ENCODE results near the gene SAP30L. TPM values are rescaled to one million over a fixed set of nuclear protein-coding genes. Genes with fewer than 3 reads are reported as not detected.
A peak's percentile ranks its signal among the peaks of the same experiment; 100 is the strongest.

Gene SAP30L
- total and polyA plus RNA-seq, 7 donors, result 17.8 to 51.7 (median 36.0) TPM

DNA sequence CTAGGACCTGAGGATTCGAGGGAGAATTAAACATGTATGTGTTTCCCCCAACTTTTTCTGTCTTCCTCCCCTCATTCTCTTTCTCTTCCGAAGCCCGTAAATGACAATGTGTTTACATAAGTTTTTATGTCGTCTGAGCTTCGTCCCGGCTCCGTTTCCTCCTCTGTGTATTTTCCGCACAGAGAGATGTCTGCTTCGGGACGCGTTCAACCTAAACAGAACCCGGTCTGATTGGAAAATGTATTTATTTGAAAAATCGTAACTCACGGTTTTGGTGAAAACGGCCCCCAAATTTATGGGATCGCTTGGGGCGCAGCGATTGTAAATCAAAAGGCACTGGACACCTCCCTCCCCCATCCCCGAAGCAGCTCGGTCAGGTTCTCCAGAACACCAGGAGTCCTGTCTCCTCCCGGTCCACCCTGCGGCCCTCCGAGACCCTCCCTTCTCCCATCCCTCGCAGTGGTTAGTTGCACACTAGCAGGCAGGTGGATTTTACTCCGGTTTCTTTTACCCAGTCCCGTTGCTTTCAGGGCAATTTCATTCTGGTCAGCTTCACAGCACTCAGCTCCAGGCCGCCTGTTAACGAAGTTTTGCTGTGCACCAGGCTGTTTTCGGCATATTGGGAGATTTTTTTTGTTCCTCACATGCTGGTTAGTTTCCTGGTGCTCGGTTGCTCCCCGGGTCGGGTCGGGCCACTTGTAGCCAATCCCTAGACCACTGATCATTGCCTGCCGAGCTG lies 38.0 kb downstream of the SAP30L start:
- H3K4me3 ChIP-seq, result peak overlapping the region in 3 of 4 donors; percentile 5 to 33 (median 31)
- H3K4me1 ChIP-seq, result peaks cover 0 to 83% (median 77%) of the 10 kb centered on the region in 4 donors
- H3K9me3 ChIP-seq, result no peaks in the 10 kb centered on the region
- TF ChIP-seq POLR2AphosphoS5 (IDR thresholded peaks at IDR 0.05) (peak; percentile 6 to 65 (median 53)), EP300 (IDR thresholded peaks at IDR 0.05) (no peak)
- H3K27ac ChIP-seq, result peak overlapping the region in 3 of 4 donors; percentile 91 to 96 (median 94)
- no peaks in the 10 kb centered on the region for H3K36me3 ChIP-seq
- intact Hi-C loops (cut with DNase I), result loop anchor here (2.0 kb wide), 1 partner anchor 13 kb away; no protein-coding TSS in a partner anchor
- 3 to 5% methylated on average over 34 of the region's 34 CpGs for WGBS, 2 donors
- H3K27me3 ChIP-seq, result peaks cover 0 to 51% (median 4%) of the 10 kb centered on the region in 3 donors
- DNase-seq, result no peak

GRCh38 chr5:154484393-154485095 lies 38.7 kb downstream of the SAP30L start:
- TF ChIP-seq POLR2A (IDR thresholded peaks at IDR 0.05) (no peak), POLR2AphosphoS5 (IDR thresholded peaks at IDR 0.05) (no peak), EP300 (IDR thresholded peaks at IDR 0.05) (no peak)
- DNase-seq, result no peak
- Histone ChIP-seq H3K9me3 (no peaks in the 10 kb centered on the region), H3K36me3 (no peaks in the 10 kb centered on the region), H3K27me3 (peaks cover 0 to 49% (median 4%) of the 10 kb centered on the region in 3 donors), H3K27ac (peak overlapping the region in 3 of 4 donors; percentile 91 to 96 (median 94)), H3K4me1 (peaks cover 0 to 75% (median 70%) of the 10 kb centered on the region in 4 donors), H3K4me3 (peak overlapping the region in 3 of 4 donors; percentile 5 to 33 (median 31))
- WGBS, 2 donors, result 13 to 17% methylated on average over 15 of the region's 15 CpGs
- intact Hi-C loops (cut with DNase I), result loop anchor here (2.0 kb wide), 1 partner anchor 14 kb away; no protein-coding TSS in a partner anchor

DNA sequence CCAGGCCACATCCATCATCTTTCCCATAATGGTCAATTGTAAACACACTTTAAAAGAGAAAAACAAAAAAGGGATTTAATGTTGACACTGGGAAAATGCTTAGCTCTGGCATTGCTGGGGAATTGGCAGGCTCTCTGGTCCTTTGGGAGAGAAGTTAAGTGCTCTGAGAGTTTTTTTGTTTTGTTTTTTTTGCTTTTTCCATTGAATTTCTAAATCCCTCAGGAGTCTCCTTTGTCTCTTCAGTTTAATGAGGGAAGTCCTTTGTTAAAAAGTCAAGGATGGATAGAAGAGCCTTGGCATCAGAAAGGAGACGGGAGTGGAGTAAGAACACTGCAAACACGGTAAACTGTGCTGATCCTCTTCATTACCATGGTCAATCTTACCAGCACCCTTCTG lies 39.3 kb downstream of the SAP30L start:
- H3K4me1 ChIP-seq, result peaks cover 0 to 70% (median 64%) of the 10 kb centered on the region in 4 donors
- no peak for DNase-seq
- peak overlapping the region in 3 of 4 donors; percentile 91 to 96 (median 94) for H3K27ac ChIP-seq
- TF ChIP-seq EP300 (IDR thresholded peaks at IDR 0.05) (no peak), POLR2AphosphoS5 (IDR thresholded peaks at IDR 0.05) (no peak), POLR2A (IDR thresholded peaks at IDR 0.05) (no peak)
- TF ChIP-seq, protein P1, sequence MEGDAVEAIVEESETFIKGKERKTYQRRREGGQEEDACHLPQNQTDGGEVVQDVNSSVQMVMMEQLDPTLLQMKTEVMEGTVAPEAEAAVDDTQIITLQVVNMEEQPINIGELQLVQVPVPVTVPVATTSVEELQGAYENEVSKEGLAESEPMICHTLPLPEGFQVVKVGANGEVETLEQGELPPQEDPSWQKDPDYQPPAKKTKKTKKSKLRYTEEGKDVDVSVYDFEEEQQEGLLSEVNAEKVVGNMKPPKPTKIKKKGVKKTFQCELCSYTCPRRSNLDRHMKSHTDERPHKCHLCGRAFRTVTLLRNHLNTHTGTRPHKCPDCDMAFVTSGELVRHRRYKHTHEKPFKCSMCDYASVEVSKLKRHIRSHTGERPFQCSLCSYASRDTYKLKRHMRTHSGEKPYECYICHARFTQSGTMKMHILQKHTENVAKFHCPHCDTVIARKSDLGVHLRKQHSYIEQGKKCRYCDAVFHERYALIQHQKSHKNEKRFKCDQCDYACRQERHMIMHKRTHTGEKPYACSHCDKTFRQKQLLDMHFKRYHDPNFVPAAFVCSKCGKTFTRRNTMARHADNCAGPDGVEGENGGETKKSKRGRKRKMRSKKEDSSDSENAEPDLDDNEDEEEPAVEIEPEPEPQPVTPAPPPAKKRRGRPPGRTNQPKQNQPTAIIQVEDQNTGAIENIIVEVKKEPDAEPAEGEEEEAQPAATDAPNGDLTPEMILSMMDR (IDR thresholded peaks at IDR 0.05), result no peak
- peak overlapping the region in 1 of 4 donors; percentile 33 for H3K4me3 ChIP-seq
- intact Hi-C loops (cut with DNase I), result loop anchor here (2.0 kb wide), 1 partner anchor 14 kb away; no protein-coding TSS in a partner anchor
- H3K27me3 ChIP-seq, result peaks cover 0 to 46% (median 4%) of the 10 kb centered on the region in 3 donors
- H3K9me3 ChIP-seq, result no peaks in the 10 kb centered on the region
- WGBS, 2 donors, result 13 to 17% methylated on average over 2 of the region's 2 CpGs
- no peaks in the 10 kb centered on the region for H3K36me3 ChIP-seq

- 30 to 47% methylated on average over 6 of the region's 6 CpGs for WGBS, 2 donors
- peaks cover 0 to 41% (median 4%) of the 10 kb centered on the region in 3 donors for H3K27me3 ChIP-seq
- intact Hi-C loops (cut with DNase I), result loop anchor here (2.0 kb wide), 1 partner anchor 15 kb away; no protein-coding TSS in a partner anchor
These were observed 40.1 kb downstream of the SAP30L start for GRCh38 chr5:154485850-154486426.

GRCh38 chr5:154486427-154486866 lies 40.6 kb downstream of the SAP30L start:
- intact Hi-C loops (cut with DNase I), result no loop called here
- H3K4me3 ChIP-seq, result no peak overlapping the region
- DNase-seq, result peak; percentile 90
- peaks cover 0 to 56% (median 52%) of the 10 kb centered on the region in 4 donors for H3K4me1 ChIP-seq
- H3K27me3 ChIP-seq, result peaks cover 0 to 41% (median 4%) of the 10 kb centered on the region in 3 donors
- TF ChIP-seq POLR2A (IDR thresholded peaks at IDR 0.05), result no peak
- peak; percentile 79 to 91 (median 88) for TF ChIP-seq POLR2AphosphoS5 (IDR thresholded peaks at IDR 0.05)
- TF ChIP-seq EP300 (IDR thresholded peaks at IDR 0.05), result peak; percentile 52 to 70 (median 54)
- TF ChIP-seq, protein P1 (IDR thresholded peaks at IDR 0.05), result no peak
- no peaks in the 10 kb centered on the region for H3K9me3 ChIP-seq
- peak overlapping the region in 3 of 4 donors; percentile 91 to 96 (median 94) for H3K27ac ChIP-seq
- WGBS, 2 donors, result 16 to 41% methylated on average over 4 of the region's 4 CpGs
- no peaks in the 10 kb centered on the region for H3K36me3 ChIP-seq

More at GRCh38 chr5:154485850-154486426, 40.1 kb downstream of the SAP30L start:
- H3K36me3 ChIP-seq, result no peaks in the 10 kb centered on the region
- no peak overlapping the region for H3K4me3 ChIP-seq
- no peaks in the 10 kb centered on the region for H3K9me3 ChIP-seq
- peaks cover 0 to 61% (median 57%) of the 10 kb centered on the region in 4 donors for H3K4me1 ChIP-seq
- TF ChIP-seq, protein P1 (IDR thresholded peaks at IDR 0.05), result no peak
- TF ChIP-seq POLR2AphosphoS5 (IDR thresholded peaks at IDR 0.05) (no peak), POLR2A (IDR thresholded peaks at IDR 0.05) (no peak), EP300 (IDR thresholded peaks at IDR 0.05) (no peak)
- H3K27ac ChIP-seq, result peak overlapping the region in 3 of 4 donors; percentile 91 to 96 (median 94)
- DNase-seq, result no peak

Data from sigmoid colon (tissue), 7 donors.